ENCODE data around the gene TUFT1. TPM values are rescaled to one million over a fixed set of nuclear protein-coding genes. Genes with fewer than 3 reads are reported as not detected.

Gene TUFT1
- total and polyA plus RNA-seq, 2 of the 8 experiments (the other 6 are each of a cell fraction or from before 2014, with no cell fraction given), result 7.3 to 10.4 TPM

GRCh38 chr1:151584278-151584677 lies 44.2 kb downstream of the TUFT1 start:
- DNase-seq (ENCODE audit: low read depth in 1 of 2, low spot score in 2 of 2) (no peak), FAIRE-seq (no peak)
- H3K23ac ChIP-seq (ENCODE audit: insufficient read length), result no peak overlapping the region
- H3K4ac ChIP-seq (replicated peaks; ENCODE audit: insufficient read length, low read depth, low read length), result no peak overlapping the region
- no peak overlapping the region for H2BK5ac ChIP-seq (ENCODE audit: low read depth, low read length)
- H3K4me1 ChIP-seq (replicated peaks in 1 of 4; ENCODE audit: control insufficient read depth in 3 of 4, insufficient read depth in 4 of 4, low read length in 3 of 4), result peaks cover 0 to 2% (median 0%) of the 10 kb centered on the region in 4 experiments; a peak in 1 of 7 replicates
- CTCF ChIA-PET (ENCODE audit: partially characterized antibody), result interaction anchor here (0.9 to 2.1 kb wide), 2 partner anchors 10 to 50 kb away, joined by 4 to 9 read pairs; no protein-coding TSS in a partner anchor
- no peak overlapping the region for H3K27ac ChIP-seq (ENCODE audit: low read depth, low read length)
- no peak overlapping the region for H2AFZ ChIP-seq (ENCODE audit: low read length)
- no peak overlapping the region for H3K14ac ChIP-seq (ENCODE audit: insufficient read length)
- H2AK5ac ChIP-seq (ENCODE audit: low read depth, low read length), result no peak overlapping the region
- H3K9ac ChIP-seq (replicated peaks in 1 of 4; ENCODE audit: extremely low read depth in 1 of 4, low read depth in 3 of 4, low read length in 3 of 4), result no peak overlapping the region
- peaks cover 0 to 13% (median 8%) of the 10 kb centered on the region in 4 experiments; a peak in 7 of 8 replicates for H3K36me3 ChIP-seq (ENCODE audit: control insufficient read depth in 2 of 4, insufficient read depth in 4 of 4, low read length in 3 of 4)
- H4K8ac ChIP-seq (ENCODE audit: extremely low read depth, insufficient read depth, low read length), result no peak overlapping the region; the same call in 1 of the 2 replicates
- POLR2A ChIA-PET (ENCODE audit: partially characterized antibody), result interaction anchor here (1.1 to 3.8 kb wide), 2 partner anchors 9 to 44 kb away, joined by 3 to 21 read pairs; partner anchors contain the start of gene TUFT1
- H3K27me3 ChIP-seq (replicated peaks in 1 of 4; ENCODE audit: control insufficient read depth in 3 of 4, extremely low read depth in 1 of 4, insufficient read depth in 3 of 4, low read length in 3 of 4), result no peaks in the 10 kb centered on the region
- no peaks in the 10 kb centered on the region for H3K79me2 ChIP-seq (ENCODE audit: control insufficient read depth in 1 of 2, insufficient read depth in 2 of 2, low read length in 2 of 2)
- no peak overlapping the region for H2BK12ac ChIP-seq (ENCODE audit: low read depth, low read length)
- no peaks in the 10 kb centered on the region for H3K23me2 ChIP-seq (ENCODE audit: low read depth, low read length)
- H3K56ac ChIP-seq (replicated peaks; ENCODE audit: insufficient read length, low read depth, low read length), result no peak overlapping the region
- no peak overlapping the region for H4K91ac ChIP-seq (replicated peaks; ENCODE audit: insufficient read length, low read length)
- WGBS, 2 experiments (ENCODE audit: extremely low coverage in 1 of 2, insufficient coverage in 1 of 2, insufficient read length in 1 of 2, insufficient replicate concordance in 2 of 2, low coverage in 1 of 2, low lambda C conversion rate in 2 of 2, missing lambda C conversion rate in 1 of 2), result 73% methylated on average over 6 of the region's 6 CpGs; no CpG with 5 or more reads in 1 of the 2 experiments
- H3K4me2 ChIP-seq (ENCODE audit: insufficient read depth in 1 of 2, low read depth in 2 of 2, low read length in 2 of 2), result no peak overlapping the region
- no peak overlapping the region for H3K4me3 ChIP-seq (ENCODE audit: extremely low read depth in 1 of 4, insufficient read depth in 2 of 4, low read depth in 3 of 4, low read length in 4 of 4)
- no peaks in the 10 kb centered on the region for H3K9me3 ChIP-seq (ENCODE audit: insufficient read depth in 2 of 2, low read depth in 1 of 2, low read length in 1 of 2)
- no peaks in the 10 kb centered on the region for H4K20me1 ChIP-seq (replicated peaks in 1 of 2; ENCODE audit: control insufficient read depth in 1 of 2, insufficient read depth in 2 of 2, low read length in 2 of 2)
- no peaks in the 10 kb centered on the region for H3K79me1 ChIP-seq (ENCODE audit: low read depth, low read length)
- no peak overlapping the region for H4K5ac ChIP-seq (ENCODE audit: insufficient read length, low read depth, low read length)
- no peak overlapping the region for H2BK120ac ChIP-seq (replicated peaks; ENCODE audit: low read depth, low read length)
- no peak overlapping the region for H2BK20ac ChIP-seq (ENCODE audit: low read length)
- H2BK15ac ChIP-seq (ENCODE audit: low read length), result no peak overlapping the region
- H3K18ac ChIP-seq (ENCODE audit: extremely low read depth, low read length), result no peak overlapping the region
- TF ChIP-seq USF2 (IDR thresholded peaks at IDR 0.05; ENCODE audit: low read length), result no peak
- TF ChIP-seq KDM5A (IDR thresholded peaks at IDR 0.05; ENCODE audit: low read length), result no peak
- TF ChIP-seq ATF2 (IDR thresholded peaks at IDR 0.05; ENCODE audit: low read length), result no peak
- no peak for TF ChIP-seq NANOG (IDR thresholded peaks at IDR 0.05; ENCODE audit: insufficient read depth, low read depth, low read length, poor library complexity, severe bottlenecking)
